Measurements from ENCODE around the gene SHB. TPM values are rescaled to one million over a fixed set of nuclear protein-coding genes. Genes with fewer than 3 reads are reported as not detected.
A peak's percentile ranks its signal among the peaks of the same experiment; 100 is the strongest.
"Not testable (repeated sequence)": the region's sequence is repeated elsewhere in the genome, so short reads cannot be mapped to it uniquely, and the experiment has no call there.

The SHB gene
- total RNA-seq, 1 experiment from 2014 or later: 27.1 TPM

DNA sequence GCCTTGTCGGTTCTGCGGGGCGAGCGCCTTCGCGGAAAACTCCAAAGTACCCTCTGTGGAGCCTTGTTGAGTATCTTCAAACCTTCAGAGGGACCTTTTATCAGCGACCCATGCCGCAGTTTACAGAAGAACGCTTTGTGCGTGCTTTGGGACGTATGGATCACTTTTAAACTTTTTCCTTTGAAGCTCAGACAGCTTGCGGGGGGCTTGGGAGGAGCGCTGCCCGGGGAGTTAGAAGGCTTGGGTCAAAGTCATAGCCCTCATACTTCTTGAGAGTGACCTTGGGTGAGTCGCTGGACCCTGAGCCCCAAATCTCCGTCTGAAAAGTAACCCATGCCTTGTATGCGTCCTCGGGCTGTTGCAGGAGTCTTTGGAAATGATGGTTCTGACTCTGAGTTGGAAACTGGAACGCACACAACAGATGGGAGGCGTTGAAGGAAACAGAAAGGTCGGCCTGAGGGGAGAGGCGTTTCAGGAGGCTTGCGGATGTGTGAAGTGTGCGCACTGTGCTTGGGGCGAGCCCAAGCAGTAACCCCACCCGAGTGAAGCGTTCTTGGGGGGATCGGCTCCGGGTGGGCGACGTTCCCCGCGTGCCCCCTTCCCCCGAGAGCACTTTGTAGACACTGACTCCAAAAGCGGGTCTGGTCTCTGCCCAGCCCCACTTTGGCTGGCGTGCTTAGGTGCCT, 164.4 kb downstream of the SHB start:
- no peak for DNase-seq (ENCODE audit: low read depth)

DNA sequence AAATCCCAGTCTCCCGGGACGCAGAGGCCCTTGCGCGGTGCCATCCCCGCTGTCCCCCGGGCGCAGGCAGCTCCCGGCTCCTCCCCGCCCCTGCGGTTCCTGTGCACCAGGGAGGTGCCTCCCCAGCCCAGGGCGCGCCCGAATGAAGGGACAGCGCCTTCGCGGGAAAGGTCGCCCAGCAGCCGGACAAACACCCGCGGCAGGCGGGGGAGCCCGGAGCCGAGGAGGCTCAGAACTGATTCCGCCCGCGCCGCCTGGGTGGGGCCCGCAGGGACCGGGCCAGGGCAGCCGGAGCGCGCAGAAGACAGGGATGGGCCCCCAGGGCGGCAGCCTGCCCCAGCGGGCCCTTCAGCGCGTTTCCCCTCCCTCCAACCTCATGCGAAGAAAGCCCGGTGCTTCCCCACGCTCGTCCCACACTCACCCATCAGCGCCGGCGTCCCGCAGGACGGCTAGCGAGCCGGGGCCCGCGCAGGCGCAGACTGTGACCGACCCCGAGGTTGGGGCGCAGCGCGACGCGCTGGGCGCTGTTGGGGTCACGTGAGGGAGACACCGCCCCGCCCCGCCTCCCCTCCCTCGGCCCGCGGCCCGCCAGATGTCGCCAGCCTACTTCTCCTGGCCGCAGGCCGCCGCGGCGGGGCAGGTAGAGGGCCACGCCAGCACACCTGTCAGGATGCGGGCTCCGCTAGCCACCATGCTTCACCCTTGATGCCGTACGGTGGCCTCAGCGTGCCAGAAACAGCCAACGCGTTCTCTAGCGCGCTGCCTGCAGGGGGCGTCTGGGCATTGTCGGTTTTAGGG, 165.2 kb downstream of the SHB start, which contains the start of gene SLC25A51:
SLC25A51 (minus strand) TSS at position 481 of the 798 bp plus-strand sequence. CDS start 15,577 bp downstream, outside the sequence.
- DNase-seq (ENCODE audit: low read depth): peak; percentile 91

DNA sequence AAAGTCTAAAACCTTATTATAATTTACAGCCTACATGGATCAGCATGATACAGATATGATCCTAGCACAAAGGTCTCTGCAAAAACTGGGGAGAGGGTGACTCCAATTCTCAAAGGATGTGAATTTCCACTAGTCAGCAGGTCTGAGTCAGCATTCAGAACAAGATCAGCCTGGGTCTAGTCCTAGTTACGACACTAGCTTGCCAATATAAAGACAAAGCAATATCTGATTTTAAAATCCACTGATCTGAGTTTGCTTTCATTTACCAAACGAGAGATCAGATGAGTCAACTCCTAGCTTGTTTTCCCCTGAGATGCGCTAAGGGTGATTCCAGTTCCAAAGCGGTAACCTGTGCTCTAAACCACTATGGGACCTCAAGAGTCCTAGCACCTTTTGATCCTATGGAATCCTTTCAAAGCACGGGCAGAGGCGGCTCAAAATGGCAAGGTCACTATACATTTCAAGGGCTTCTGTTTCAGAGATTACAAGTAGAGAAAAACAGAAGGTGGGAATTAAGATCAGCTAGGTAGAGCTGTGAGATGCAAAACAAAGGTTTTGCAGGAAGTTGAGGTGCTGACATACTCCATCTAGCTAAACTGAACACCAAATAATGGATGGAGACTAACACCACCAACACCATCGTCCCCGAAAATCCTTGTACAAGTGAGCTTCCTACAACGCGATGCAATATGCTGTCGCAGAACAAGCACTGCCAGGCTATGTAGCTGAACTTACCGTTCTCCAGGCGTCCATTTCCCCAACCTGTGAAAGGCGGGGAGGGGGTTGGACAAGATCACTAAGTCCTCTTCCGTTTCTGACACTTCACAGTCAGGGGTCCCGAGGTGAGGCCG, 166.0 kb downstream of the SHB start:
- peak; percentile 48 for DNase-seq (ENCODE audit: low read depth)

DNA sequence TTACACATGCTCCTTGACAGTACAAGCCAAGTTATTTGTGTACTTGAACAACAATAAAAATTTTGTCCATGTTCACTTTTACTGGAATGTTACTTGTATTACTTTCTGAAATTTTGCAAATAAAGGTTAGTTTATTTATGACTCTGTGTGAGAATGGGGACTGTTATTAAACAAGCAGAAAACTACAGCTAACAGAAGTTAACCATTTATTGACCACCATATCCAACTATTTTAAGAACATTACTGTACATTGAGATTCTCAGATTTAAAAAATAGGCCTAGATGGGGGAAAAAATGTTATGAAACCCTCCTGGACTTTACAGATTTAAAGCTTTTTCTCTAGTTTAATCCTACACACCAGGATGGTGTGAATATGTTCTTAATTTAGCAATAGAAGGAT, 166.9 kb downstream of the SHB start:
- DNase-seq (ENCODE audit: low read depth): no peak

DNA sequence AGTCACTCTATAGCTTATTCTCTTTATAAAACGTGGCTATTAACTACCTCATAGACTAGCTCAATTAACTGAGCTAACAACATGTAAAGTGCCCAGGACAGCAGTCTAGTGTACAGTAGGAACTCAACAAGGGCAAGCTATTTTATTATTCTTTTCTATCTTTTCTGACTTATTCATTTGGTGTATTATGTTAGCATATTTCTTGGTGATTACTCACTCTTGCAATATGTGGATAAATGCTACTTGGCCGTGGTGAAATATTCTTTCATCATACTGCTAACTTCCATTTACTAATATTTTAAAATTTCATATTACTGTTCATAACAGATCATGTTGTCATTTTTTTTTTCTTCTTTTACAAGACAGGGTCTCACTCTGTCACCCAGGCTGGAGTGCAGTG, 170.0 kb downstream of the SHB start:
- peak; percentile 36 for DNase-seq (ENCODE audit: low read depth)

DNA sequence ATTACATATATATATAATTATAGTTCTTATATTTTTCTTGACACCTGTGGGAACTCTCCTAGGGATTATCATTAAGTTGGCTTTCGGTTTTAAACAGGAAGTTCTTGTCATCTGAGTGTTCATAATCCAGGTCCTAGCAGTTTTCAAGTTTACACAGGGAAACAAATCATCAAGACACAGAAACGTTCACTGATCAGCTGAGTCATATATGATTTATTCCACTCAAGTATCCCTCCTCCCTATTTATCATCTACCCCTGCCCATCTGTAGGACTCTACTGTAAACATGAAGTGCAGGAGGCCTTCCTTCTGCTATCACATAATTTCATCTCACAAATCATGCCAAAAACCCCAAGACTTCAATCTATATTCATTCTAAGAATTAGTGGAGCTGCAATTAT, 171.4 kb downstream of the SHB start:
- DNase-seq (ENCODE audit: low read depth): no peak

DNA sequence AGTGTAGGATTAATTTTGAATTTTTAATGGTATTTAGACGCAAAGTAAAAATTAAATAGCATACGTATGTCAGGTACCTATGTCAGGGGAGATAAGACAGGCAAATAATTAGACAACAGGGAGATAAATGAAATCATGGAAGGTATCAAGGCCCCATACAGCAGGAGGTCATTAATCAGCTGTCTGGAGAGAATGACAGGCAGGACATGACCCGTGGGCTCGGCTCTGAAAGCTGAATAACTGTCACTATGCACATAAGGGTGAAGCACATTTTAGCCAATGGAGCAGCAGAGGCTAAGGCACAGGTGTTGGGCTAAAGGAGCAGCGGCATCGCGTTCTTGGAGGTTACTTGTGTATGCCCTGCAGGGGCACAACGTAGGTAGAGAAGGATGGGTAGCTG, 177.0 kb downstream of the SHB start:
- no peak for DNase-seq (ENCODE audit: low read depth)

DNA sequence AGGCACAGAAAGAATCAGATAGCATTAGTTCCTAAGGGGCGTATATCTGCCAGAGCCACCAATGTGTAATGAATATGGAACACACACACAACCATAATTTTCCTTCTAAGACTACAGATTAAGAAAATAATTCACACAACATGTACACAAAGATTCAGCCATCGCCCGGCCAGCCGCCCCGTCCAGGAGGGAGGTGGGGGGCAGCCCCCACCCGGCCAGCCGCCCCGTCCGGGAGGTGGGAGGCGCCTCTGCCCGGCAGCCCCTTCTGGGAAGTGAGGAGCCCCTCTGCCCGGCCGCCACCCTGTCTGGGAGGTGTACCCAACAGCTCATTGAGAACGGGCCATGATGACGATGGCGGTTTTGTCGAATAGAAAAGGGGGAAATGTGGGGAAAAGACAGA, 178.0 kb downstream of the SHB start:
- not testable (repeated sequence) for DNase-seq (ENCODE audit: low read depth)

DNA sequence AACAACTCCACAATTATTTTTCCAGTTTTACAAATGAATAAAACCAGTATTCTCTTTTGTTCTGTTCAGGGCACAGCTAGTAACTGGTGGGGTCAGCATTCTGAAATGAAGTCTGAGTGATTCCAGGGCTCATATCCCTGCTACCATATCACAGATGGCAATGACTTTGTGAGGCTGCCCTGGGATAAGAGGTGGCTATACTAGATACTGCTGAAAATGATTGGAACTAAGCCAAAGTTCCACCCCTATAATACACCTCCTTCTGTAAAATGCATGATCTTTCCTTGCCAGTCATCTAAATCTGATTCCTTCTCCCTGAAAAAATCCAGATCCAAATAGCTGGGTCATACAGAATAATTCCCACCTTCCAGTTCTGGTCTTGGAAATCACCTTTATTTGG, 179.5 kb downstream of the SHB start:
- DNase-seq (ENCODE audit: low read depth): no peak

DNA sequence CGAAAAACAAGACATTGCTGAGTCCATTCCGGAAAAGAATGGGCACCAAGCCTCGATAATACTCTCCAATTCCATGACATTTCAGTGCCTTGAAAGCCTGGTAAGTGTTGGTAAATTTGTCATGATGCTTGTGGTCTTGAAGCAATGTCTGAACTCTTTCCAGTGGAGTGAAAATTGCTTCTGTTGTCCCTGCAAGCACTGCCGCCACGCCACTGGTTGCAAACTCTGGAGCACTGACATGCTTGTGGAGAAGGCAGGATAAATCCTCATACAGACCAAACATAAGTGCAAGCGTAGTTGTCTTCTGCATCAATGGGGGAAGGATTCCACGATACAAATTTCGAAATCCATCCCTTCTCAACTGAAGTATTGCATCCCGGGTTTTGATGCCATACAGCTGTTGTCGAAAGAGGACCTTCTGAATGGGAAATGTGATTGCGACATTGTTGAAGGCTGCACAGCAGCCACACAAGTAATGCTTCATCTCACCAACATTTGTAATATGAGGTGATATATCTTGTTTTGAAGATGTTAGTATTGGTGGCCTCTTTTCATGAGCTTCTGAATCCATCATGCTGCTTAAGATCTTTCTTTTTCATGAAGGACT, 180.9 kb downstream of the SHB start:
- DNase-seq (ENCODE audit: low read depth): peak; percentile 32

DNA sequence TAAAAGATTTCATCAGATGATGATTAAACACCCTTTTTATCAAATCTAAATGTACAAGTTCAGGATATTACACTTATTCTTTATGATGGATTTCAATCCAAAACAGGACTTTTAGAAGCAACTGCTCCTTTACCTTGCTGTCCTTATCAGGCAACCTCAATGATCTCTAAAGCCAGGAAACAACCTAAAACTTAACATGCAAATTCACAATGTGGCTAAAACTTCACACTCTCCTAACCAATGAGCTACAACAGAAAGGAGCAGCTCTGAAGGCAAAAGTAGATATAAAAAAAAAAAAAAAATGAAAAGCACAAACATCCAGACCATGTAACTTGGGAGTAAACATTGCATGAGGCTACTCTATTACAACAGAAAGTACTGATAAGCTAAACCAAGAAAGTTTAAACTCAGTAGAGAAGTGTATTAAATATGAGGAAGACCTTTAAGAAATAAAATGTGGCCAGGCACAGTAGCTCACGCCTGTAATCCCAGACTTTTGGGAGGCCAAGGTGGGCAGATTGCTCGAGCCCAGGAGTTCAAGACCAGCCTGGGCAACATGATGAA, 188.0 kb downstream of the SHB start:
- no peak for DNase-seq (ENCODE audit: low read depth)

DNA sequence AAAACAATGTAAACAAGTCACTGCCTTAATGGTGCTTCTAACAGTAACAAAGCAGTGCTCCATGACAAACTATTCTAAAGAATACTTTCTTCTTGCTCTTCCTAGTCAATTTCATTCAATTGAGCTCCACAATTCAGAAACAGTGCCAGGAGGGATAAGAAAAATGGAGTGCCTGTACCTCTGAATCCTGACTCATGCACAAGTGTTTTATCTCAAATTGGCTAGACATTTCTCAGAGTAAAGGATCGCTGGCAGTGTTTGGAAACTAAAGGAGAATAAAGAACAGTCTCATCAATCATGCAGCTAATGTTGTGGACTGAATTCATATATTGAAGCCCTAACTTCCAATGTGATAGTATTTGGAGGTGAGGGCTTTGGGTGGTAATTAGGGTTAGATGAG, 192.7 kb downstream of the SHB start:
- DNase-seq (ENCODE audit: low read depth): no peak

DNA sequence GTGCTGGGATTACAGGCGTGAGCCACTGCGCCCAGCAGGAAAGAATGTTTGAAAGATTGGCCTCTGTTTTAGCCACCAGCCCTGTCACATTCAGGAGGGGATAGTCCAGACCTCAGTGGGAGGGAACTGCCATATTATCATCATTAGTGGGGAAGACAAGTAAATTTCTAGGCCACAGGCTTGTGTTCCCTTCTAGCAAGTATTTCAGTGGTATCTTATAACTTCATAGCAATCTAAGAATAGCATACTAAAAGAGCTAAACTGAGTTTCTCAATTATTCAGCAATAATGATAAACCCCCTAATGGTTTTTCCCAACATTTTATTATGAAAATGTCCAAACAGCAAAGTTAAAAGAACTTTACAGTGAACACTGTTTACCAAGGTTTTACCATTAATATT, 195.1 kb downstream of the SHB start:
- no peak for DNase-seq (ENCODE audit: low read depth)

DNA sequence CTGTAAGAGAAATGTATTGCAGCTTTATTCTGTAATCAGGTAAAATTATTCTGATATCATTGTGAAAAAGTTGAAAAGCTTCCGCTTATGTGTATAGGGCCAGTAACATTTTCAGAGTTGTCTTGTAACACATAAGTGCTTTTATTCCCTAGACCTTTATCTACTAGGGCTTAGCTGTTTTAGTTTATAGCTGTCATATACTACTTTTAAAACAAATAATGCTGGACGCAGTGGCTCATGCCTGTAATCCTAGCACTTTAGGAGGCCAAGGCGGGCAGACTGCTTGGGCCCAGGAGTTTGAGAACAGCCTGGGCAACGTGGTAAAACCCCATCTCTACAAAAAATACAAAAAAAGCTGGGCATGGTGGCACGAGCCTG, 198.2 kb downstream of the SHB start:
- no peak for DNase-seq (ENCODE audit: low read depth)

DNA sequence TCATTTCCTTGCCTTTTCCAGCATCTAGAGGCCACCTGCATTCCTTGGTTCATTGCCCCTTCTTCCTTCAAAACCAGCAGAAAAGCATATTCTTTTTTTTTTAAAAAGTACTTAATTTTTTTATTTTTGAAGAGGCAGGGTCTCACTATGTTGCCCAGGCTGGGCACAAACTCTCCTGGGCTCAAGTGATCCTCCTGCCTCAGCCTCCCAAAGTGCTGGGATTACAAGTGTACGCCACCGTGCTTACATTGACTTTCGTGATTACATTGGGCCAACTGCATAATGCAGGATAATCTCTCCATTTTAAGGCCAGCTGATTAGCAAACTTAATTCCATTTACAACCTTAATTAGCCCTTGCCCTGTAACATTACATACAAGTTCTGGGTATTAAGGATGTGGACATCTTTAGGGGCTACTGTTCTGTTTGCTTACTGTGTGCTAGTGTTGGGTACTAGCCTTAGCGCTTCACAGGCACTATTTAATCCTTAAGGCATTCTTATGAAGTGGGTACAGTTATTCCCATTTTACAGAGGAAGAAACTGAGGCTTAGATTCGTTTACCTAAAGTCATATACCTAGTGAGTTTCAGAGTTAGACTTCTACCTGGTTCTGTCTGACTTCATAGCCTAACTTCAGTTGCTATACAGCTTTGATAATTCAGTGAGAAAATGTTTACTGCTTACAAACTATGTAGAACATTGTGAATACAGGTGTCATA, 198.8 kb downstream of the SHB start:
- DNase-seq (ENCODE audit: low read depth): no peak

Other genes with a start within 250 kb of the SHB start
- gene SLC25A51, start 165.1 kb downstream of the SHB start, total RNA-seq (2014; rRNA removed): 43.2 and 44.7 TPM in 2 replicates

Measured in LHCN-M2 (cell line).